RWPE1 (cell line): ENCODE results near the gene NLGN1.

Source experiments
- CTCF ChIA-PET: fragments of 350-600 bp; sonication (Branson Sonifier 250); formaldehyde crosslinking; extraction: SDS; loops from one replicate; lab custom pipeline; 2021; lab: Yijun Ruan, JAX
- POLR2A ChIA-PET: fragments of 400-600 bp; formaldehyde crosslinking; extraction: SDS; loops from one replicate; lab custom pipeline; 2020; ENCODE audit warnings: antibody characterized with exemption; ENCODE audit not compliant: low non-redundant PET; lab: Yijun Ruan, JAX
- DNase-seq: peaks from one replicate; pipeline ENCODE4 v3.0.0; 2012; ENCODE audit warnings: low spot score
- H3K27ac ChIP-seq: fragments of 450-650 bp; 2 replicates; pipeline ENCODE4 v1.5.1; 2017
- TF ChIP-seq, protein P1 (sequence below): fragments of 450-650 bp; conservative IDR thresholded peaks from 2 replicates; pipeline ENCODE4 v1.5.1; 2017; ENCODE audit warnings: low read depth, mild to moderate bottlenecking

NLGN1 gene

GRCh38 chr3:173891272-173892100 lies 493.9 kb downstream of the NLGN1 start:
- DNase-seq: no peak
- no peak overlapping the region for H3K27ac ChIP-seq
- TF ChIP-seq, protein P1, sequence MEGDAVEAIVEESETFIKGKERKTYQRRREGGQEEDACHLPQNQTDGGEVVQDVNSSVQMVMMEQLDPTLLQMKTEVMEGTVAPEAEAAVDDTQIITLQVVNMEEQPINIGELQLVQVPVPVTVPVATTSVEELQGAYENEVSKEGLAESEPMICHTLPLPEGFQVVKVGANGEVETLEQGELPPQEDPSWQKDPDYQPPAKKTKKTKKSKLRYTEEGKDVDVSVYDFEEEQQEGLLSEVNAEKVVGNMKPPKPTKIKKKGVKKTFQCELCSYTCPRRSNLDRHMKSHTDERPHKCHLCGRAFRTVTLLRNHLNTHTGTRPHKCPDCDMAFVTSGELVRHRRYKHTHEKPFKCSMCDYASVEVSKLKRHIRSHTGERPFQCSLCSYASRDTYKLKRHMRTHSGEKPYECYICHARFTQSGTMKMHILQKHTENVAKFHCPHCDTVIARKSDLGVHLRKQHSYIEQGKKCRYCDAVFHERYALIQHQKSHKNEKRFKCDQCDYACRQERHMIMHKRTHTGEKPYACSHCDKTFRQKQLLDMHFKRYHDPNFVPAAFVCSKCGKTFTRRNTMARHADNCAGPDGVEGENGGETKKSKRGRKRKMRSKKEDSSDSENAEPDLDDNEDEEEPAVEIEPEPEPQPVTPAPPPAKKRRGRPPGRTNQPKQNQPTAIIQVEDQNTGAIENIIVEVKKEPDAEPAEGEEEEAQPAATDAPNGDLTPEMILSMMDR: no peak
- ChIA-PET POLR2A (no interaction called here), CTCF (interaction anchor here (0.6 kb wide), 1 partner anchor 337 kb away, joined by 3 read pairs; no protein-coding TSS in a partner anchor)

DNA sequence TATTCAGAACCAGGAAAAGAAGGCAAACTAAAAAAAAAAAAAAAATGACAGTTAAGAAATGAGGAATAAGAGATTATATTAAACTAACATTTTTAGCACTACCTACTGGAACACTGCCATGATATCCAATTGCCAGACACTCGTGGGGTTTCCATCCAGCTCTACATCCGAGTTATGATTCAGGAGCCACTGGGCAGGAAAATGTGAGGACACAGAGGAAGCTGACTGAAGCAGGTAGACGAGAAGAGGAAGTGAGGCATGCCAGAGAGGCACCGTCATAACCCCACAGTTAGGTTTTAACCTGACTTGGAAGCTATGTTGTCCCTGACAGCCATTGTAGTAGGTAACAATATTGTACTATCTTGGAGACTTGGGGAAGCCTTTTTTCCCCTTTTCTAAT lies 495.0 kb downstream of the NLGN1 start:
- ChIA-PET POLR2A (no interaction called here), CTCF (no interaction called here)
- TF ChIP-seq, protein P1: no peak
- DNase-seq: no peak
- no peak overlapping the region for H3K27ac ChIP-seq

GRCh38 chr3:173893066-173893465 lies 495.5 kb downstream of the NLGN1 start:
- no peak for DNase-seq
- no peak overlapping the region for H3K27ac ChIP-seq
- TF ChIP-seq, protein P1: no peak
- CTCF ChIA-PET: no interaction called here
- POLR2A ChIA-PET: no interaction called here

DNA sequence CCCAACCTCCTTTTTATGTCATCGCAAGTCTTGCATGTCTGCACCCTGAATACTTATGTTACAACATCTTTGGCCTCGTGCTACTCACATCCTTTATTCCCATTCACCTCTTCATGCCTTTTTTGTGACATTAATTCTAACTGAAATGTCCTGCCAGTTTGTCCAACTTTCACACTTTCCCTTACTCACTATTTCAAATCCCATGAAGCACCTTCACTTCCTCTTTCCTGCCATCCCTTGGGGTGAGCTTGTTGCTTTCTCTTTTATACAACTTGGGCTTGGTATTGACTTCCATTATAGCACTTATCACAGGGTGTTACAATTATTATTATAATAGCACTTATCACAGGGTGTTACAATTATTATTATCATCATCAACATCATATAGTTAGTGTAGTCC lies 496.3 kb downstream of the NLGN1 start:
- no peak for DNase-seq
- ChIA-PET POLR2A (no interaction called here), CTCF (interaction anchor here (0.6 kb wide), 1 partner anchor 21 kb away, joined by 3 read pairs; no protein-coding TSS in a partner anchor)
- H3K27ac ChIP-seq: no peak overlapping the region
- TF ChIP-seq, protein P1: no peak

DNA sequence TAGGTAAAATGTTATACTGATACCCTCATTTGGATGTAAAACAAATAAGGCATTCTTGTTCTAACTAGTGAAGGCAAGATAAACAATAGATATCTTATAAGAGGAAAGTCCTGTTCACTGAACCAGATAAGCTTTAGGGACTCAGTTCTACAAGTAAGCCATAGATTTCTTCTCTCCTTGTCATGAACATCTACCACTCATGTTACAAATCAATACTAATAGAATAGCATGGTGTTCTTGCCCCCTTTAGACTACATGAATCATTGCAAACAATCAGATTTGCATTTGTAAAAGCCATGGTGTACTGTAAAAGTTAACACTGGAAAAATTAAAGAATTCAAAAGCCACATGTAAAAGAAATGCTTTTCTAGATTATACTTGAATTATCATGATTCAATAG lies 500.1 kb downstream of the NLGN1 start:
- no peak overlapping the region for H3K27ac ChIP-seq
- POLR2A ChIA-PET: no interaction called here
- CTCF ChIA-PET: no interaction called here
- no peak for DNase-seq
- TF ChIP-seq, protein P1: no peak

GRCh38 chr3:173901649-173902048 lies 504.1 kb downstream of the NLGN1 start:
- ChIA-PET POLR2A (no interaction called here), CTCF (interaction anchor here (0.6 kb wide), 1 partner anchor 132 kb away, joined by 3 read pairs; no protein-coding TSS in a partner anchor)
- no peak for DNase-seq
- TF ChIP-seq, protein P1: no peak
- no peak overlapping the region for H3K27ac ChIP-seq
